Subcutaneous abdominal adipose tissue (tissue), 5 donors: ENCODE measurements around the gene PKN3.

ENCODE experiments used
- H3K27ac ChIP-seq: one replicate; pipeline ENCODE4 v1.7.0; 2013; ENCODE audit warnings: low read depth, mild to moderate bottlenecking, inconsistent platforms, low read length, moderate library complexity
- H3K27me3 ChIP-seq, 5 donors: one replicate each; pipeline ENCODE4 v1.7.0; 2013; ENCODE audit warnings: low read length in 5 of 5, inconsistent platforms in 1 of 5; ENCODE audit not compliant: control insufficient read depth in 5 of 5, insufficient read depth in 4 of 5
- H3K36me3 ChIP-seq, 5 donors: one replicate each; pipeline ENCODE4 v1.7.0; 2013; ENCODE audit warnings: low read length in 5 of 5; ENCODE audit not compliant: control insufficient read depth in 5 of 5, insufficient read depth in 5 of 5
- H3K4me1 ChIP-seq, 5 donors: one replicate each; pipeline ENCODE4 v1.7.0; 2013; ENCODE audit warnings: low read length in 5 of 5, mild to moderate bottlenecking in 3 of 5, moderate library complexity in 1 of 5; ENCODE audit not compliant: control insufficient read depth in 5 of 5, insufficient read depth in 5 of 5
- H3K4me3 ChIP-seq, 5 donors: one replicate each; pipeline ENCODE4 v1.7.0; 2013; ENCODE audit warnings: low read length in 5 of 5, low read depth in 1 of 5
- H3K9ac ChIP-seq, 5 donors: one replicate each; pipeline ENCODE4 v1.7.0; 2013; ENCODE audit warnings: low read length in 5 of 5, mild to moderate bottlenecking in 4 of 5, moderate library complexity in 3 of 5
- H3K9me3 ChIP-seq, 5 donors: one replicate each; pipeline ENCODE4 v1.7.0; 2013; ENCODE audit warnings: low read length in 5 of 5; ENCODE audit not compliant: control insufficient read depth in 5 of 5
- donor health status: healthy.
- donor health status: healthy.
- donor health status: healthy.
- donor health status: healthy.
- donor health status: healthy.

Gene PKN3

DNA sequence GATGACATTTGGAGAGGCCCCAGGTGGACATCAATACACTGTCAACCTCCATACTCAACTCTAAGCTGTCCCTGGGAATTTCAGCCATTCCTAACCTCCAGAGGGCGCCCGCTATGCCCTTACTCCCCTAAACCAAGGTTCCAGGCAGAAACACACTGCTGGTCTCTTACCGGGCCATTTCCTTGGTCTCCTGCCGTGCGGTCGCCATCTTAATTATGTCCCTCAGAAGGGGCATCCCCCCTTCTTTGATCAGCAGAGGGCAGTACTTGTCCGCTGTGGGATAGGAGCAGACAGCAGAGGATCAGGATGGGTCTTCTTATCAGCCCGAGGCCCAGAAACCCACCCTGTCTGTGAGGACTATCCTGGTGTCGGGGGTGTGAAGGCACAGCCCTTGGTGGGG, 31.0 kb downstream of the PKN3 start:
- Histone ChIP-seq H3K4me1 (peaks cover 0 to 4% (median 3%) of the 10 kb centered on the region in 5 donors), H3K9ac (peak overlapping the region in 2 of 5 donors; percentile 38 to 63), H3K27me3 (no peaks in the 10 kb centered on the region), H3K4me3 (peak overlapping the region in 1 of 5 donors; percentile 50), H3K9me3 (no peaks in the 10 kb centered on the region), H3K27ac (no peak overlapping the region), H3K36me3 (peaks cover 0 to 55% (median 39%) of the 10 kb centered on the region in 5 donors)

DNA sequence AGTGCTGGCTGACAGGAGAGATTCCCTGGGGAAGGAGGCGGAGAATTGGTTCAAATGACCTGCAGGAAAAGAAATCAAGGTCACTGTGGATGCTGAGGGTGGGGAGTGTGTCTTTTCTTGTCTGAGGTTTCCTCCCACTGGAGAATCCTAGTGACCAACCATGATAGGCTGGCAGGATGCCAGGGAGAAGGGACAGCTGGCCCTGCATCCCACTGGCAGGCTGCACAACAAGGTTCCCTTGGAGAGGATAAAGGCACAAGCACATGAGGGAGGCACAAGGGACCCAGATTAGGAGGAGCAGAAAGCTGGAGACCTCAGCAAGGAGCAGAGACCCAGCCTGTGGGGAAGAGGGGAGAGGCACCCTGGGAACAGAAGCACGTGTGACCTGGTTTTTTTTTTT, 33.1 kb downstream of the PKN3 start:
- Histone ChIP-seq H3K36me3 (peaks cover 0 to 59% (median 40%) of the 10 kb centered on the region in 5 donors), H3K9ac (no peak overlapping the region), H3K4me3 (no peak overlapping the region), H3K4me1 (peaks cover 0 to 4% (median 3%) of the 10 kb centered on the region in 5 donors), H3K27ac (no peak overlapping the region), H3K9me3 (no peaks in the 10 kb centered on the region), H3K27me3 (no peaks in the 10 kb centered on the region)

DNA sequence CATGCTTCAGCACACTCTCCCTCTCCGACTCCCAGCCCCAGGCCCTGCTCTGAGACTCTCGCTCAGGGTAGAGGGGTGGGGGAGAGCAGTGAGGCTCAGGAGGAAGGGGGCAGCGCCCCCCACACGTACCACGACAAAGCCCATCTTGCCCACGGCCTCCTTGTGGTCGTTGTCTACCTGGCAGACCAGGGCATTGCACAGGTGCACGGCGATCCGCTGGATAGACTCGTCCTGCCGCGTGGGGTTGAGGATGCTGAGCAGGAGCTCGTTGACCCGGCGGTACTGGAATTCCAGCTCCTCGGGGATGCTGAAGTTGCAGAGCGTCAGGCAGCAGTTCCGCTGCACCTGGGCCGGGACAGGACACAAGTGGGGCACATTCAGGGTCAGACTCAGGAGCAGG, 40.1 kb downstream of the PKN3 start:
- Histone ChIP-seq H3K9me3 (no peaks in the 10 kb centered on the region), H3K4me1 (peaks cover 0 to 3% (median 0%) of the 10 kb centered on the region in 5 donors), H3K27me3 (no peaks in the 10 kb centered on the region), H3K4me3 (no peak overlapping the region), H3K36me3 (peaks cover 5 to 49% (median 33%) of the 10 kb centered on the region in 5 donors), H3K27ac (no peak overlapping the region), H3K9ac (no peak overlapping the region)

DNA sequence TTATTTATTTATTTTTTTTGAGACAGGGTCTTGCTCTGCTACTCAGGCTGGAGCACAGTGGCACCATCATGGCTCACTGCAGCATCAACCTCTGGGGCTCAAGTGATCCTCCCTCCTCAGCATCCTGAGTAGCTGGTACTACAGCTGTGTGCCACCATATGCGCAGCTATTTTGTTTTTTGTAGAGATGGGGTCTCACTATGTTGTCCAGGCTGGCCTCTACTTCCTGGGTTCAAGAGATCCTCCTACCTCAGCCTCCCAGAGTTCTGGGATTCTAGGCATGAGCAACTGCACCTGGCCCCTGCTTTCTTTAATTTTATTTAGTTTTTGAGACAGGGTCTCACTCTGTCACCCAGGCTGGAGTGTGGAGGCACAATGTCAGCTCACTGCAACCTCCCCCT, 41.1 kb downstream of the PKN3 start:
- Histone ChIP-seq H3K9me3 (no peaks in the 10 kb centered on the region), H3K9ac (no peak overlapping the region), H3K4me1 (peaks cover 0 to 3% (median 0%) of the 10 kb centered on the region in 5 donors), H3K4me3 (no peak overlapping the region), H3K36me3 (peaks cover 5 to 55% (median 31%) of the 10 kb centered on the region in 5 donors), H3K27me3 (no peaks in the 10 kb centered on the region), H3K27ac (no peak overlapping the region)

DNA sequence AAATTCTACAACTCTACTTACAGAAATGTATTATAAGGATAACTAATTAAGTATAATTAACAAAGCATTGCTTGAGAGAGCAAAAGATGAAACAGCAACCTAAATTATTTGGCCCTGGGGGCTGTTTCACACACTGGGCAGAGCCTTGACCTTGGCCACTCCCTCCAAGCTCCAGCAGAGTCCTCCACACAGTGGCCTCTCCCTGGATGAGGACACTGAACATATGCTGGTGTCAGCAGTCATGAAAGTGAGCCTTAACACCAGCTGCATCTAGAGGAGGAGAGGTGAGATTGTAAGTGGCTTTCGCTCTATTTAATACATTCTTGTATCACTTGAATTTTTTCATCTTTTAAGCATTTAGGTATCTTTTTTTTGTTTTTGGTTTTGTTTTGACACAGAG, 44.9 kb downstream of the PKN3 start:
- no peaks in the 10 kb centered on the region for H3K27me3 ChIP-seq
- H3K4me3 ChIP-seq = no peak overlapping the region
- H3K36me3 ChIP-seq = peaks cover 0 to 55% (median 29%) of the 10 kb centered on the region in 5 donors
- no peaks in the 10 kb centered on the region for H3K9me3 ChIP-seq
- H3K27ac ChIP-seq = no peak overlapping the region
- H3K9ac ChIP-seq = no peak overlapping the region
- peaks cover 0 to 3% (median 0%) of the 10 kb centered on the region in 5 donors for H3K4me1 ChIP-seq

DNA sequence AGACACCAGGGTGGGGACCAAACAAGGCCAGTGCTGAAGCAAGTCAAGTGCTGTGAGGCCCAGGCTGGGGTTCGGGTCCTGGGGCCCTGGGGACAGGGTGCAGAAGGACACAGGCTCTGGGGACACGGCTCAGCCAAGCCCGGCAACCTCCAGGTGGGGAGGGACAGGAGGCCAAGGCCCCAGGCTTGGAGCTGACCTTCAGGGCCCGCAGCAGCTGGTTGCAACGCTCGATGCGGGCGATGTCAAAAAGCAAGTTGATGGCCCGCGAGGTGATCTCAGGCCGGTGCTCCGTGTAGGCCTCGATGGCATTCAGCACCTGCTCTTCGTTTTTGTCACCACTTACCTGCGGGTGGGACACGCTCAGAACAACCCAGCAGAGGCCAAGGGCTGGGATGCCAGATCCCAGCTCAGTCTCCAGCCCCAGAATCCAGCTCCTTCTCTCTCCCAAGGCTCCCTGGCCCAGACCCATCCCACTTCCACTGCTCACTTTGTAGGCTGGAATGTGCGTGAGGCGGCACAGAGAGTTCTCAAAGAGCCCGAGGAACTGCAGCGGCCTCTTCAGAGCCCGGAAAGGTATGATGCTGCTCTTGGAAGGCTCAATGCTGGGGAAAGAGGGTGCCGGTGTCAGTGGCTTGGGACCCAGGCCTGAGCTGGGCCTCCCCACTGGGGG, 48.8 kb downstream of the PKN3 start:
- H3K27ac ChIP-seq = no peak overlapping the region
- no peak overlapping the region for H3K9ac ChIP-seq
- H3K27me3 ChIP-seq = no peaks in the 10 kb centered on the region
- H3K9me3 ChIP-seq = no peaks in the 10 kb centered on the region
- peaks cover 0 to 80% (median 54%) of the 10 kb centered on the region in 5 donors for H3K36me3 ChIP-seq
- H3K4me3 ChIP-seq = no peak overlapping the region
- peaks cover 0 to 4% (median 0%) of the 10 kb centered on the region in 5 donors for H3K4me1 ChIP-seq

DNA sequence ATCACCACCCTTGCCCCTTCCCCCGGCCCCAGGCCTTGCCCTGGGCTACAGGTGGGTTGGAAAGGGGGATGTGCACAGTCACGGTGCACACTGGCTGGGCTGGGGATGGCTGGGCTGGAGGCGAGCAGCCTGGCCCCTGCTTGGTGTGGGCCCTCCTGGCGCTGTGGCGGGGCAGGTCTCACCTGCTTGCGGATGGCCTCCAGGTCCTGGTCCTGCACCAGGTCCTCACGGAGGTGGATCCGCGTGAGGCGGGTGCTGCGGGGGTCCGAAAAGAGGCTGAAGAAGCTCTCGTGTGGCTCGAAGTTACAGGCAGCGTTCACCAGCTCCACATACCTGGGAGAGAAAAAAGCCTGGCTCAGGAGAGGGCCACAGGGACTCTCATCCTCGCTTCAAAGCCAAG, 51.3 kb downstream of the PKN3 start:
- H3K9ac ChIP-seq = no peak overlapping the region
- H3K27ac ChIP-seq = no peak overlapping the region
- H3K9me3 ChIP-seq = no peaks in the 10 kb centered on the region
- peaks cover 0 to 4% (median 0%) of the 10 kb centered on the region in 5 donors for H3K4me1 ChIP-seq
- no peak overlapping the region for H3K4me3 ChIP-seq
- H3K27me3 ChIP-seq = no peaks in the 10 kb centered on the region
- peaks cover 0 to 64% (median 45%) of the 10 kb centered on the region in 5 donors for H3K36me3 ChIP-seq

DNA sequence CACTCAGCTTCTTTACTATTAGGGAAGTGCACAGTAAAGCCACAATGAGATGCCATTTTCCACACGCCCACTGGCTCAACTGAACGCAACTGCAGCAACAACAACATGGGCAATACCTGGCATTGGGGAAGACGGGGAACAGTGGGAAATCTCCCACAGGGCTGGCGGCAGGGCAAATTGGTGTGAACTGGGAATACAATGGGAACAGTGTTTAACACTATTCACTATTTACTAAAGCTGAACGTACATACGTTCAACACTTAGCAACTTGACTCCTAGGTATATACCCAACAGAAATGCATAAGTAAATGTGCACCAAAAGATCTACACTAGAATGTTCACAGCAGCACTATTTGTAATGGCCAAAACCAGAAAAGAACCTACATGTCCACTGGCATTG, 55.3 kb downstream of the PKN3 start:
- Histone ChIP-seq H3K36me3 (peaks cover 0 to 31% (median 22%) of the 10 kb centered on the region in 5 donors), H3K27ac (no peak overlapping the region), H3K27me3 (no peaks in the 10 kb centered on the region), H3K9me3 (no peaks in the 10 kb centered on the region), H3K4me1 (peaks cover 0 to 4% (median 0%) of the 10 kb centered on the region in 5 donors), H3K4me3 (no peak overlapping the region), H3K9ac (no peak overlapping the region)

DNA sequence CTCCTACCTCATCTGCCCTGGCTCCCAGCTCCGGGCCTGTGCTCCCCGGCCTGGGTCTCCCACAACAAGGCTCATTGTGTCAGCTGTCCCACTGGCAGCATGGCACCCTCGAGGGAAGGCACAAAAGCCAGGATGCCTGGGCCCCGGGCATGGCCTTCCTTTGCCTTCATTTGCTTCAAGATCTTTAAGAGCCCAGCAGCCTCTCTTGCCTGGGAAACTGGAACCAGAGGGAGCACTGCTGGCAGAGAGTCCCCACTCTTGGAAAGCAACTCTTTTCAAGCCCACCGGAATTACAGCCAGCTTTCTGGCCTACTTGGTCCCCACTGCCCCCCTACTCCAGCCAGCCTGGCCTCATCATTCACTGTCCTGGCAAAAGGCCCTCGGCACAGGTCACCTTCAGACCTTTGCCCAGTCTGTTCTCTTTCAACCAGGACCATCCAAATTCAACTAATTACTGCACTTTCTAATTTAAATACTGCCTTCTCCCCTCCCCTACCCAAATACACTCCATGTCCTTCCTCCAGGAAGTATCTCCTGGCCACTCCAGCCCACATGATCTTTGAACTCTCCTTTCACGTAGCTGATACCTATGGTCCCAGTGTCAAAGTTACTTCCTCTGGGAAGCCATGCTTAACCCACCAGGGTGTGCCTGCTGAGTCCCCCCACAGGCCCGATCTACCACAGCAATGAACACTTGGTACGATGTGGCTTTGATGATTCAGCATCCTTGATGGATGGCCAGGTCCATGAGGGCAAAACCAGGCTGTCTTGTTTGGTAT, 60.6 kb downstream of the PKN3 start:
- Histone ChIP-seq H3K36me3 (peaks cover 0 to 23% (median 5%) of the 10 kb centered on the region in 5 donors), H3K27me3 (no peaks in the 10 kb centered on the region), H3K4me3 (no peak overlapping the region), H3K4me1 (peaks cover 0 to 3% (median 0%) of the 10 kb centered on the region in 5 donors), H3K9ac (no peak overlapping the region), H3K9me3 (no peaks in the 10 kb centered on the region), H3K27ac (no peak overlapping the region)

DNA sequence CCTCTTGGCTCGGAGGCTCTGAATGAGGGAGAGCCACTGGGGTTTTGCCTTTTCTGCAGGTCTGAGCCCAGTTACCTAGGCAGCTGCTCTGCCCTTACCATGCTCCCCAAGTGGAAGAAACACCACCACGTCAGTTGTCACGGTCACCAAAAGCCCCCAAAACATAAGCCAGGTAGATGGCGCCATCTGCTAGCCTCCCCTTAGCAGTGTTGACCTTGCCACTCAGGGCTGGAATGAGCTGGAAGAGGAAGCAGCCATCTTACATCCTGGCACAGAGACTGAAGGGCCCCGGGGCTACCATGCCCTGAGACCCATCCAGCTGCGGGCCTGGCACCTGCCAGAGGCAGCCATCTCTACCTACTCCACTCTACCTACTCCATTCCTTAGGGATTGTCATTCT, 62.1 kb downstream of the PKN3 start:
- no peaks in the 10 kb centered on the region for H3K9me3 ChIP-seq
- no peak overlapping the region for H3K9ac ChIP-seq
- peaks cover 0 to 25% (median 7%) of the 10 kb centered on the region in 5 donors for H3K36me3 ChIP-seq
- H3K4me1 ChIP-seq = peaks cover 0 to 3% (median 0%) of the 10 kb centered on the region in 5 donors
- no peak overlapping the region for H3K27ac ChIP-seq
- no peaks in the 10 kb centered on the region for H3K27me3 ChIP-seq
- no peak overlapping the region for H3K4me3 ChIP-seq
